H1 (cell line): ENCODE measurements around the gene AGFG1. TPM values are rescaled to one million over a fixed set of nuclear protein-coding genes. Genes with fewer than 3 reads are reported as not detected.

Experiments
- CTCF ChIA-PET: fragments of 300-600 bp; sonication (Branson Sonifier 250); formaldehyde crosslinking; loops from one replicate; lab custom pipeline; 2021; ENCODE audit not compliant: partially characterized antibody; lab: Charles Lee
- POLR2A ChIA-PET: fragments of 300-600 bp; sonication (Branson Sonifier 250); formaldehyde crosslinking; loops from one replicate; lab custom pipeline; 2021; ENCODE audit warnings: inconsistent platforms; ENCODE audit not compliant: partially characterized antibody; lab: Charles Lee
- DNase-seq, 2 experiments: peaks; one replicate each; pipeline versions ENCODE4 v3.0.0 to v3.0.0-alpha.2; 2010 to 2022; ENCODE audit warnings: low spot score in 2 of 2, low read depth in 1 of 2, mixed read lengths in 1 of 2
- FAIRE-seq: peaks from 2 replicates; lab custom pipeline; 2011; peaks lifted over from hg19 to GRCh38; lab: Jason Lieb, UNC
- H2AFZ ChIP-seq: 2 replicates; pipeline ENCODE4 v1.8.1; 2012; ENCODE audit warnings: low read length, inconsistent platforms
- H2AK5ac ChIP-seq: 2 replicates; pipeline ENCODE4 v1.6.1; 2013; ENCODE audit warnings: low read depth, low read length
- H2BK120ac ChIP-seq: replicated peaks from 2 replicates; pipeline ENCODE3; 2013; ENCODE audit warnings: low read depth, low read length, inconsistent platforms
- H2BK12ac ChIP-seq: 2 replicates; pipeline ENCODE4 v1.6.1; 2013; ENCODE audit warnings: low read depth, low read length
- H2BK15ac ChIP-seq: 2 replicates; pipeline ENCODE4 v1.6.1; 2013; ENCODE audit warnings: low read length
- H2BK20ac ChIP-seq: 2 replicates; pipeline ENCODE4 v1.6.1; 2013; ENCODE audit warnings: low read length
- H2BK5ac ChIP-seq: 2 replicates; pipeline ENCODE4 v1.6.1; 2013; ENCODE audit warnings: low read depth, low read length
- H3K14ac ChIP-seq: 2 replicates; pipeline ENCODE4 v1.6.1; 2013; ENCODE audit warnings: inconsistent platforms; ENCODE audit not compliant: insufficient read length
- H3K18ac ChIP-seq: 2 replicates; pipeline ENCODE4 v1.6.1; 2013; ENCODE audit warnings: low read length; ENCODE audit errors: extremely low read depth
- H3K23ac ChIP-seq: 2 replicates; pipeline ENCODE4 v1.6.1; 2013; ENCODE audit warnings: inconsistent platforms; ENCODE audit not compliant: insufficient read length
- H3K23me2 ChIP-seq: 2 replicates; pipeline ENCODE4 v1.6.1; 2013; ENCODE audit warnings: low read depth, low read length
- H3K27ac ChIP-seq: 2 replicates; pipeline ENCODE4 v1.6.1; 2011; ENCODE audit warnings: low read depth, low read length, inconsistent platforms
- H3K27me3 ChIP-seq, 4 experiments: replicated peaks in 1 of 4; 1 replicate in 1 of 4; 2 replicates in 3 of 4; pipeline versions ENCODE4 v1.6.1 to v1.8.1; 2011 to 2013; ENCODE audit warnings: low read length in 3 of 4, mild to moderate bottlenecking in 3 of 4, inconsistent platforms in 2 of 4, mixed read lengths in 2 of 4, moderate library complexity in 1 of 4; ENCODE audit not compliant: control insufficient read depth in 3 of 4, insufficient read depth in 3 of 4; ENCODE audit errors: extremely low read depth in 1 of 4
- H3K36me3 ChIP-seq, 4 experiments: 2 replicates each; pipeline versions ENCODE4 v1.6.1 to v1.8.1; 2011 to 2013; ENCODE audit warnings: mild to moderate bottlenecking in 4 of 4, low read length in 3 of 4, moderate library complexity in 2 of 4, control low read depth in 1 of 4, inconsistent platforms in 1 of 4; ENCODE audit not compliant: insufficient read depth in 4 of 4, control insufficient read depth in 2 of 4
- H3K4ac ChIP-seq: replicated peaks from 2 replicates; pipeline ENCODE3; 2013; ENCODE audit warnings: low read length, low read depth, mixed read lengths, inconsistent platforms; ENCODE audit not compliant: insufficient read length
- H3K4me1 ChIP-seq, 4 experiments: replicated peaks in 1 of 4; 1 replicate in 1 of 4; 2 replicates in 3 of 4; pipeline versions ENCODE4 v1.6.1 to v1.8.1; 2011 to 2013; ENCODE audit warnings: low read length in 3 of 4, inconsistent platforms in 2 of 4, mixed read lengths in 1 of 4; ENCODE audit not compliant: insufficient read depth in 4 of 4, control insufficient read depth in 3 of 4
- H3K4me2 ChIP-seq, 2 experiments: 2 replicates each; pipeline versions ENCODE4 v1.6.1 to v1.8.1; 2011 to 2013; ENCODE audit warnings: low read depth in 2 of 2, low read length in 2 of 2, control low read depth in 1 of 2, inconsistent platforms in 1 of 2, mild to moderate bottlenecking in 1 of 2; ENCODE audit not compliant: insufficient read depth in 1 of 2
- H3K4me3 ChIP-seq, 4 experiments: fragments of 200-600, 300-600 bp in 1 of 4; sonication (generic), shearing (Covaris generic), sonication (Bioruptor Twin) in 1 of 4; 2 replicates each; pipeline versions ENCODE4 v1.5.1 to v1.8.1; 2011 to 2016; ENCODE audit warnings: low read length in 4 of 4, low read depth in 3 of 4, control low read depth in 2 of 4, inconsistent platforms in 2 of 4, mild to moderate bottlenecking in 2 of 4, mixed read lengths in 1 of 4, moderate library complexity in 1 of 4; ENCODE audit not compliant: insufficient read depth in 2 of 4; ENCODE audit errors: extremely low read depth in 1 of 4
- H3K56ac ChIP-seq: replicated peaks from 2 replicates; pipeline ENCODE3; 2013; ENCODE audit warnings: low read depth, mild to moderate bottlenecking, mixed read lengths, low read length, inconsistent platforms; ENCODE audit not compliant: insufficient read length
- H3K79me1 ChIP-seq: 2 replicates; pipeline ENCODE4 v1.6.1; 2013; ENCODE audit warnings: low read depth, low read length, control low read depth
- H3K79me2 ChIP-seq, 2 experiments: 2 replicates each; pipeline versions ENCODE4 v1.6.1 to v1.8.1; 2012 to 2013; ENCODE audit warnings: low read length in 2 of 2, mild to moderate bottlenecking in 2 of 2, inconsistent platforms in 1 of 2; ENCODE audit not compliant: insufficient read depth in 2 of 2, control insufficient read depth in 1 of 2
- H3K9ac ChIP-seq, 4 experiments: replicated peaks in 1 of 4; 1 replicate in 1 of 4; 2 replicates in 3 of 4; pipeline versions ENCODE4 v1.6.1 to v1.8.1; 2011 to 2013; ENCODE audit warnings: low read depth in 3 of 4, low read length in 3 of 4, control low read depth in 2 of 4, mild to moderate bottlenecking in 2 of 4, moderate library complexity in 2 of 4, inconsistent platforms in 1 of 4; ENCODE audit errors: extremely low read depth in 1 of 4
- H3K9me3 ChIP-seq, 2 experiments: 2 replicates each; pipeline versions ENCODE4 v1.6.1 to v1.8.1; 2012 to 2013; ENCODE audit warnings: mild to moderate bottlenecking in 2 of 2, moderate library complexity in 2 of 2, control low read depth in 1 of 2, inconsistent platforms in 1 of 2, low read depth in 1 of 2, low read length in 1 of 2, mixed read lengths in 1 of 2; ENCODE audit not compliant: insufficient read depth in 2 of 2
- H4K20me1 ChIP-seq, 2 experiments: replicated peaks in 1 of 2; 2 replicates each; pipeline versions ENCODE3 to v1.8.1; 2011 to 2013; ENCODE audit warnings: inconsistent platforms in 2 of 2, low read length in 2 of 2, mild to moderate bottlenecking in 1 of 2; ENCODE audit not compliant: insufficient read depth in 2 of 2, control insufficient read depth in 1 of 2
- H4K5ac ChIP-seq: 2 replicates; pipeline ENCODE4 v1.6.1; 2013; ENCODE audit warnings: low read length, low read depth, mixed read lengths, inconsistent platforms; ENCODE audit not compliant: insufficient read length
- H4K8ac ChIP-seq: 2 replicates; pipeline ENCODE4 v1.8.0; 2013; ENCODE audit warnings: mild to moderate bottlenecking, moderate library complexity, low read length, inconsistent platforms; ENCODE audit not compliant: insufficient read depth; ENCODE audit errors: extremely low read depth
- H4K91ac ChIP-seq: replicated peaks from 2 replicates; pipeline ENCODE3; 2013; ENCODE audit warnings: low read length, mixed read lengths, inconsistent platforms; ENCODE audit not compliant: insufficient read length
- WGBS, 2 experiments: shearing (Covaris generic) in 1 of 2; methylation state at CpG; one replicate each; pipeline versions ENCODE4 v1.1.6 to v1.1.7; 2013 to 2015; ENCODE audit warnings: low lambda C conversion rate in 2 of 2, mixed read lengths in 2 of 2, inconsistent platforms in 1 of 2, low coverage in 1 of 2, missing lambda C conversion rate in 1 of 2; ENCODE audit not compliant: insufficient replicate concordance in 2 of 2, insufficient coverage in 1 of 2, insufficient read length in 1 of 2; ENCODE audit errors: extremely low coverage in 1 of 2, missing lambda C conversion rate in 1 of 2; 5-methylcytosine and 5-hydroxymethylcytosine counted together
- polyA plus RNA-seq, 7 experiments: library from polyadenylated mRNA; depleted of rRNA in 3 of 7; stranded (reverse) in 5 of 7; unstranded in 2 of 7; fragments of >200 nt in 5 of 7; fragments of 200-250 nt in 2 of 7; gene quantifications; 1 replicate in 5 of 7; 2 replicates in 1 of 7; 4 replicates in 1 of 7; pipeline versions ENCODE4 v1.2.1 to v1.2.3, GENCODE V29; 2011 to 2013; ENCODE audit warnings: missing spikeins in 2 of 7, mixed read lengths in 2 of 7
- total RNA-seq: library from RNA; stranded (reverse); fragmentation: NEBNext Ultra II Directional; extraction: Animal tissue kit (Norgen Biotek cat#: 25700); gene quantifications from 2 replicates; pipeline ENCODE4 v1.2.1, GENCODE V29; 2021

AGFG1 gene
- total and polyA plus RNA-seq, 2 of the 8 experiments (the other 6 are each of a cell fraction or from before 2014, with no cell fraction given) = 102 to 147 TPM

DNA sequence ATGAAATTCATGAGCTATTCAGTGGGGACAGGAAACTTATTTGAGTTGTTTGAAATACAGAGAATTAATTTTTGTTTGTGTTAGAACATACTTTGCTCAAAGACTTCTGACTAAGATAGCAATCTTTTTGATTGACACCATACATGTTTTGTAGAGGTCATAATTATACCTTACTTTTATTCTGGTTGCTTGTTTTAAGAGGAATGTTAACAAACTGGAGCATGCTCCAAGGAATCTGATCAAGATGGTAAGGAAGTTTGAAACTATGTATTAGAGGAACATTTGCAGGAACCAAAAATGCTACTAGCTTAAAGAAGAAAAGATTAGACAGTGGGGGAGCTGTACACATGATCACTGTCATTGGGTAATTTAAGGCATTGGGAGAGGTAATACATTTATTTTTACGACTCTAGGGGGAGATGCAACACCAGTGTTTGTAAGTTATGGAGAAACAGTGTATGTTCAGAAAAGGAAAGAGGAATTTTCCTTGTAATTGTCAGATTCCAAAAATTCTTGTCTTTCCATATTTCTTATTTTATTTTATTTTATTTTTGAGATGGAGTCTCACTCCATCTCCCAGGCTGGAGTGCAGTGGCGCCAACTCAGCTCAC is 8.0 kb downstream of the AGFG1 start:
- Histone ChIP-seq H3K27ac (no peak overlapping the region), H3K4me1 (no peaks in the 10 kb centered on the region), H2BK12ac (no peak overlapping the region), H3K27me3 (no peaks in the 10 kb centered on the region), H3K4me3 (no peak overlapping the region), H3K79me2 (peaks cover 40 to 99% of the 10 kb centered on the region in 2 experiments), H3K4me2 (no peak overlapping the region), H4K5ac (no peak overlapping the region), H2BK15ac (no peak overlapping the region), H3K18ac (no peak overlapping the region), H3K56ac (no peak overlapping the region), H3K4ac (no peak overlapping the region), H2AK5ac (no peak overlapping the region), H3K9me3 (no peaks in the 10 kb centered on the region), H4K20me1 (peaks cover 17 to 19% of the 10 kb centered on the region in 2 experiments), H2BK5ac (no peak overlapping the region), H3K79me1 (no peaks in the 10 kb centered on the region), H4K8ac (no peak overlapping the region), H3K36me3 (no peaks in the 10 kb centered on the region), H4K91ac (no peak overlapping the region), H3K9ac (no peak overlapping the region), H2AFZ (no peak overlapping the region), H3K23me2 (no peaks in the 10 kb centered on the region), H2BK20ac (no peak overlapping the region), H3K23ac (no peak overlapping the region), H2BK120ac (no peak overlapping the region), H3K14ac (no peak overlapping the region)
- POLR2A ChIA-PET = no interaction called here
- DNase-seq (no peak), FAIRE-seq (no peak)
- WGBS, 2 experiments = 87% methylated on average over 2 of the region's 2 CpGs; no CpG with 5 or more reads in 1 of the 2 experiments
- CTCF ChIA-PET = interaction anchor here (0.6 to 1.8 kb wide), 7 partner anchors 9 to 286 kb away, joined by 3 to 9 read pairs (median 4); partner anchors contain the start of gene AGFG1
